Omental fat pad (tissue), 4 donors: Measurements from ENCODE around the gene HLA-F. TPM values are rescaled to one million over a fixed set of nuclear protein-coding genes. Genes with fewer than 3 reads are reported as not detected.

ENCODE experiments used
- ATAC-seq: fragments of 150-250 bp; one replicate; pipeline ENCODE4 v1.9.1; 2016; ENCODE audit warnings: mild to moderate bottlenecking, moderate library complexity; ENCODE audit not compliant: low FRiP score
- DNase-seq: peaks from one replicate; pipeline ENCODE4 v3.0.0-alpha.2; 2019; ENCODE audit warnings: low spot score
- CTCF ChIP-seq, 3 donors: fragments of 450-650 bp; IDR thresholded peaks; one replicate each; pipeline ENCODE4 v1.5.1; 2016 to 2017; ENCODE audit warnings: antibody characterized with exemption in 3 of 3, mild to moderate bottlenecking in 3 of 3, moderate library complexity in 2 of 3
- small RNA-seq: library from RNA; depleted of rRNA; stranded (forward); fragments of <200 nt; gene quantifications from one replicate; pipeline ENCODE3, GENCODE V24; 2016
- total RNA-seq, 4 donors: library from RNA; depleted of rRNA; stranded (reverse); fragments of >200 nt; gene quantifications; one replicate each; pipeline ENCODE4 v1.1.0, GENCODE V29; 2016

Gene HLA-F
- total RNA-seq, 4 donors from 2014 or later = 44.0 to 211 (median 76.3) TPM

DNA sequence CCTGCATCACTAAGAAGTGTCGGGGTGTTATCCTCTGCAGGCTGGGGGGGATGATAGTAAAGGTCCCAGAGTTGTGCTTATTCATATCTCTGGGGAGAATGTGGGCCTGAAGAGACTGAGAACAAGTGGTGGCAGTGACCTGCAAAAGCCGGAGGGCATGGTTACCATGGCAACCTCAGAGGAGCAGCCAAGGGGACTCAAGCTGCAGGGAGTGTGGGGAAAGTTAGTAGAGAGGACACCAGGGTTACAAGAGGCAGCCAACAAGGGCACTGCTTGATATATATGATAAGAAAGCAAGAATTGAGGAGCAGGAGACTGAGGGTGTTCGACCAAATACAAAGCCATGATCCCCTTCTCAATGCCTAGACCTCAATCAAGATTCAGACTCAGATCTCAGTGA lies 46.1 kb downstream of the HLA-F start:
- DNase-seq (no peak), ATAC-seq (no peak)
- TF ChIP-seq CTCF (IDR thresholded peaks at IDR 0.05) = no peak

DNA sequence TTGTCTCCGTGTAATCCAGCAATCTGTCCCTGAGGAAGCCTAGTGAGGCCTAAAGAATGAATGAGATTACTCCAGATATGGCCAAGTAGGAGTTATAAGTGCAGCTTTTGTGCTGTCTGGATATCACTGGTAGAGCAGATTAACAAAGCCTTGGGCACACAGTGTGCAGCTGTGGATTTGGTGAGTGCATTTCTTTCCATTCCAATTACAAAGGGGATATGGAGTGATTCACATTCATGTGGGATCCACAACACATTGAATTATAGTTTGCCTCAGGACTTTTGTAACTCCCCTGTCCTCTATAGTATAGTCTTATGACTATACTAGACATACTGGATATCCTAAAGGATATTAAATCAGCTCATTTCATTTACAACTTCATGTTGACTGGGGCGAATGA lies 47.1 kb downstream of the HLA-F start:
- TF ChIP-seq CTCF (IDR thresholded peaks at IDR 0.05) = no peak
- no peak for ATAC-seq
- DNase-seq = no peak

DNA sequence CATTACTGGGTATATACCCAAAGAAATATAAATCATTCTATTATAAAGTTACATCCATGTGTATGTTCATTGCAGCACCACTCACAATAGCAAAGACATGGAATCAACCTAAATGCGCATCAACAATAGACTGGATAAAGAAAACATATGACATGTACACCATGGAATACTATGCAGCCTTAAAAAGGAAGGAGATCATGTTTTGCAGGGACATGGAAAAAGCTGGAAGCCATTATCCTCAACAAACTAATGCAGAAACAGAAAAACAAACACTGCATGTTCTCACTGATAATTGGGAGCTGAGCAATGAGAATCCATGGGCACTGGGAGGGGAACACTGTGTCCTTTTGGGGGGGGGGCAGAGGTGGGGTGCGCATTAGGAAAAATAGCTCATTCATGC lies 53.5 kb downstream of the HLA-F start:
- no peak for TF ChIP-seq CTCF (IDR thresholded peaks at IDR 0.05)
- no peak for DNase-seq
- ATAC-seq = no peak

Small RNA genes within 50 kb of the gene (small RNA-seq; reads per million reads assigned to genes)
- gene AL645939.2 (not detected), gene AL645939.3 (not detected), gene AL645939.4 (not detected), gene RF00019 (not detected)

Other genes starting within 250 kb of the HLA-F start
- not detected for gene MAS1L, start 235.5 kb upstream of the HLA-F start, total RNA-seq
- gene UBD, start 163.7 kb upstream of the HLA-F start, total RNA-seq = 1 to 10 TPM in 2 of 4 donors, not detected in 2; 1.1 to 4.9 TPM
- not detected for gene OR2H2, start 138.3 kb upstream of the HLA-F start, total RNA-seq
- gene GABBR1, start 90.3 kb upstream of the HLA-F start, total RNA-seq = 10 to 100 TPM; 18.5 to 41.8 (median 21.9) TPM
- not detected for gene MOG, start 66.3 kb upstream of the HLA-F start, total RNA-seq
- gene ZFP57, start 42.3 kb upstream of the HLA-F start, total RNA-seq = 1 to 10 TPM in 2 of 4 donors, not detected in 2; 1.9 to 2.7 TPM
- gene HLA-G, start 104.4 kb downstream of the HLA-F start, total RNA-seq = not detected
- gene HLA-A, start 219.1 kb downstream of the HLA-F start, total RNA-seq = 100 to 1,000 TPM; 354 to 771 (median 610) TPM